A549 treated with RU486 at 1 μM for 4 hours (cell line): ENCODE data around the gene ADGRE2. TPM values are rescaled to one million over a fixed set of nuclear protein-coding genes. Genes with fewer than 3 reads are reported as not detected.

ENCODE experiments used
- total RNA-seq: library from RNA; stranded (reverse); fragments of 200-300 nt; extraction: Qiagen RNA extraction; gene quantifications from 5 replicates; pipeline ENCODE4 v1.2.3, GENCODE V29; 2022; ENCODE audit warnings: low read depth

ADGRE2 gene
- 0.39 to 1.0 TPM (median 0.65 TPM) in 5 replicates for total RNA-seq

GRCh38 chr19:14778110-14778845 is at the start of gene ADGRE2:
Gene ADGRE2 (minus strand): TSS chr19:14778560. CDS start chr19:14776756, 1,804 bp downstream.

DNA sequence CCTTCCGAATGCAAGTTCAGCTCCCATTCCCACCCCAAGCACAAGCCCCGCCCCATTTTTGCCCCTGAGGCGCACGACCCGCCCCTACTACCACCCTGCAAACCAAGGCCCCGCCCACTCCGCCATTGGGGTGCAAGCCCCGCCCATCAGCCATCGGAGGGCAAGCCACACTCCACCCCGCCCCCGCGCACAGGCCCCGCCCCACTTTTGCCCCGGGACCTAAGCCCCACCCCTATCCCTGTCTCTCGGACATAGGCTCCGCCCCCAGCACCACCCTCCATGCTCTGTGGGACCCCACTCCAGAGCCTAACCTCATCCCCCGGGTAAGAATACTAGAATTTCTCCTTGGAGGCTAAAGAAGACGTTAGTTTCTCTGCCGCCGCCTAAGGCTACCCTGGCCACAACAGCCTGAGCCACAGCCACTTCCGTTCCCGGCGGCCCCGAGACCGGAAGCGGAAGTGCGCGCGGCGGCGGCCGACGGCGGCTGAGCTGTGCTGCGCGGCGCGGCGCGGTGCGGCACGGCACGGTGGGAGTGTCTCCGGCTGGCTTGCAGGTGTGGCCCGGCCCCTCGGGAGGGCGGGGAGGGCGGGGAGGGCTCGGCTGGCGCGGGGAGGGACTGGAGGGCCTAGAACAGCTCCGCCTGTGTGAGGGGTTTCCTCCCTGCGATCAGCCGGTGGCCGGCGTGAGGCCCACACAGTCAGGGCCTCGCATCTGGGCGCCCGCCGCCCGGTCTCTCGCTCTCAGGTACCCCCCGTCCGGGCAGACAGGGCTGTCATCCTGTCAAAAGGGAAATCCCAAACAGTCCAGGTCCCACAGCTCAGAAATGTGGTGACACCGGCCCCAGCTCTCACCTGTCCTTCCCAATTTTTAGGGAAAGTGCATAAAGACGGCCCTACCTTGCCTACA is 88.5 kb downstream of the ADGRE2 start, which contains the start of gene ZNF333:
Gene ZNF333 (plus strand): TSS at position 451 of the 906 bp plus-strand sequence. CDS start 3,444 bp downstream, outside the sequence.

Other genes with a start within 250 kb of the ADGRE2 start
- gene TECR, start 249.0 kb downstream of the ADGRE2 start, total RNA-seq, result 143 to 193 TPM (median 183 TPM) in 5 replicates
- gene NDUFB7, start 206.5 kb downstream of the ADGRE2 start, total RNA-seq, result 156 to 212 TPM (median 190 TPM) in 5 replicates
- gene CLEC17A, start 195.5 kb downstream of the ADGRE2 start, total RNA-seq, result 0.13 TPM in 1 of 5 replicates, not detected in the others
- gene ADGRE3, start 103.7 kb downstream of the ADGRE2 start, total RNA-seq, result not detected in 5 replicates
- gene ZNF333, start 88.5 kb downstream of the ADGRE2 start, total RNA-seq, result 1.9 to 4.0 TPM (median 3.0 TPM) in 5 replicates
- gene OR7A5, start 56.6 kb upstream of the ADGRE2 start, total RNA-seq, result not detected in 5 replicates
- gene OR7C1, start 56.6 kb upstream of the ADGRE2 start, total RNA-seq, result not detected in 5 replicates
- gene OR7A10, start 70.4 kb upstream of the ADGRE2 start, total RNA-seq, result not detected in 5 replicates
- not detected in 5 replicates for gene OR7A17, start 107.6 kb upstream of the ADGRE2 start, total RNA-seq
- gene OR7C2, start 162.9 kb upstream of the ADGRE2 start, total RNA-seq, result not detected in 5 replicates
- gene SLC1A6, start 201.3 kb upstream of the ADGRE2 start, total RNA-seq, result not detected in 5 replicates